ENCODE measurements around the gene PAPSS2. TPM values are rescaled to one million over a fixed set of nuclear protein-coding genes. Genes with fewer than 3 reads are reported as not detected.

Gene PAPSS2
- total RNA-seq, 4 donors from 2014 or later = 17.3 to 117 (median 88.4) TPM

DNA sequence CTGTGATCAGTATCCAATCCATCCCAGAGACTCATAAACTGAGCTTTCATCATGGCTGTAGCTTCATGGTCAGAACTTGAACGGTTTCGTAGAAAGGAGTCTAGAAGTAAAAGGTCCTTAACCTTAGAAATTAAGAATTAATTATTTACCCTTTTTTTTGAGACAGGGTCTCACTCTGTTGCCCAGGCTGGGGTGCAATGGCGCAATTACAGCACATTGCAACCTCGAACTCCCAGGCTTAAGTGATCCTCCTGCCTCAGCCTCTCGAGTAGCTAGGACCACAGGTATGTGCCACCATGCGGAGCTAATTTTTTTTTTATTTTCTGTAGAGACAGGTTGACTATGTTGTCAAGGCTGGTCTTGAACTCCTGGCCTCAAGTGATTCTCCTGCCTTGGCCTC is 116.7 kb downstream of the PAPSS2 start:
- Histone ChIP-seq H3K9me3 (no peaks in the 10 kb centered on the region), H3K4me1 (no peaks in the 10 kb centered on the region), H3K27ac (no peak overlapping the region), H3K4me3 (no peak overlapping the region), H3K27me3 (no peaks in the 10 kb centered on the region), H3K36me3 (peaks cover 0 to 21% (median 9%) of the 10 kb centered on the region in 4 donors)
- intact Hi-C loops (cut with DNase I; ENCODE audit: low total_unique reads) (no loop called here), in situ Hi-C loops (cut with MboI; ENCODE audit: low pct_ligation_motif_present in 1 of 4, low pct_unique_long_range_greater_than_20kb in 1 of 4, low sequenced_read_pairs in 3 of 4) (no loop called here)
- TF ChIP-seq POLR2AphosphoS5 (IDR thresholded peaks at IDR 0.05) (no peak), POLR2A (IDR thresholded peaks at IDR 0.05) (no peak), EP300 (IDR thresholded peaks at IDR 0.05; ENCODE audit: low read depth) (no peak)
- no peak for DNase-seq
- WGBS, 2 donors (ENCODE audit: low coverage in 1 of 2) = 93 to 94% methylated on average over 6 of the region's 6 CpGs

DNA sequence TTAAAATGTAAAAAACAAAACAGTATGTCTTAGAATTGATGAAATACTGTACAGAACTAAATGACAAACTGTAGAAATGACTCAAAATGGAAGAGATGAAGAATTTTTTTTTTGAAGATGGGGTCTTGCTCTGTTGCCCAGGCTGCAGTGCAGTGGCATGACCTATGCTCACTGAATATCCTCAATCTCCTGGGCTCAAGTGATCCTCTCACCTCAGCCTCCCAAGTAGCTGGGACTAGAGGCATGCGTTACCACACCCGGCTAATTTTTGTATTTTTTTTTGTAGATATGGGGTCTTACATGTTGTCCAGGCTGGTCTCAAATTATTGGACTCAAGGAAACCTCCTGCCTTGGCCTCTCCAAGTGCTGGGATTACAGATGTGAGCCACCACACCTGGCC is 121.9 kb downstream of the PAPSS2 start:
- H3K36me3 ChIP-seq = peaks cover 0 to 33% (median 6%) of the 10 kb centered on the region in 4 donors
- TF ChIP-seq, protein P1, sequence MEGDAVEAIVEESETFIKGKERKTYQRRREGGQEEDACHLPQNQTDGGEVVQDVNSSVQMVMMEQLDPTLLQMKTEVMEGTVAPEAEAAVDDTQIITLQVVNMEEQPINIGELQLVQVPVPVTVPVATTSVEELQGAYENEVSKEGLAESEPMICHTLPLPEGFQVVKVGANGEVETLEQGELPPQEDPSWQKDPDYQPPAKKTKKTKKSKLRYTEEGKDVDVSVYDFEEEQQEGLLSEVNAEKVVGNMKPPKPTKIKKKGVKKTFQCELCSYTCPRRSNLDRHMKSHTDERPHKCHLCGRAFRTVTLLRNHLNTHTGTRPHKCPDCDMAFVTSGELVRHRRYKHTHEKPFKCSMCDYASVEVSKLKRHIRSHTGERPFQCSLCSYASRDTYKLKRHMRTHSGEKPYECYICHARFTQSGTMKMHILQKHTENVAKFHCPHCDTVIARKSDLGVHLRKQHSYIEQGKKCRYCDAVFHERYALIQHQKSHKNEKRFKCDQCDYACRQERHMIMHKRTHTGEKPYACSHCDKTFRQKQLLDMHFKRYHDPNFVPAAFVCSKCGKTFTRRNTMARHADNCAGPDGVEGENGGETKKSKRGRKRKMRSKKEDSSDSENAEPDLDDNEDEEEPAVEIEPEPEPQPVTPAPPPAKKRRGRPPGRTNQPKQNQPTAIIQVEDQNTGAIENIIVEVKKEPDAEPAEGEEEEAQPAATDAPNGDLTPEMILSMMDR (IDR thresholded peaks at IDR 0.05) = no peak
- TF ChIP-seq EP300 (IDR thresholded peaks at IDR 0.05; ENCODE audit: low read depth) (no peak), POLR2AphosphoS5 (IDR thresholded peaks at IDR 0.05) (no peak), POLR2A (IDR thresholded peaks at IDR 0.05) (no peak)
- WGBS, 2 donors (ENCODE audit: low coverage in 1 of 2) = 93% methylated on average over 2 of the region's 2 CpGs; no CpG with 5 or more reads in 1 of the 2 donors

DNA sequence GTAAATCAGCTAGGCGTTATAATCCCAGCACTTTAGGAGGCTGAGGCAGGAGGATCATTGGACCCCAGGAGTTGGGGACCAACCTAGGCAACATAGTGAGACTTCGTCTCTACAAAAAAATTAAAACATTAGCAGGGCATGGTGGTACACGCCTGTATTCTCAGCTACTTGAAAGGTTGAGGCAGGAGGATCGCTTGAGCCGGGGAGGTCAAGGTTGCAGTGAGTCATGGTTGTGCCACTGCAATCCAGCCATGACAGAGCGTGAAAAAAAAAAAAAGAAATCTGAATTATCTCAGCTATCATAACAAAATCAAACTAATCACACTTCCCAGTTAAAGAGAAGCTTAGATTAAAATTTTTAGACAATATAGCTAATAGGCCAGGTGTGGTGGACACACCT is 123.0 kb downstream of the PAPSS2 start:
- TF ChIP-seq, protein P1 (IDR thresholded peaks at IDR 0.05) = no peak
- TF ChIP-seq POLR2AphosphoS5 (IDR thresholded peaks at IDR 0.05) = no peak
- TF ChIP-seq EP300 (IDR thresholded peaks at IDR 0.05; ENCODE audit: low read depth) = no peak
- no peak for TF ChIP-seq POLR2A (IDR thresholded peaks at IDR 0.05)
- H3K27me3 ChIP-seq = no peaks in the 10 kb centered on the region
- WGBS, 2 donors (ENCODE audit: low coverage in 1 of 2) = 95 to 100% methylated on average over 4 to 6 of the region's 6 CpGs
- no peaks in the 10 kb centered on the region for H3K9me3 ChIP-seq
- H3K36me3 ChIP-seq = peaks cover 0 to 39% (median 6%) of the 10 kb centered on the region in 4 donors
- in situ Hi-C loops (cut with MboI; ENCODE audit: low pct_ligation_motif_present in 1 of 4, low pct_unique_long_range_greater_than_20kb in 1 of 4, low sequenced_read_pairs in 3 of 4) = no loop called here
- H3K27ac ChIP-seq = no peak overlapping the region
- H3K4me1 ChIP-seq = no peaks in the 10 kb centered on the region
- DNase-seq = no peak
- intact Hi-C loops (cut with DNase I; ENCODE audit: low total_unique reads) = no loop called here
- H3K4me3 ChIP-seq = no peak overlapping the region

More for the DNA sequence above, 121.9 kb downstream of the PAPSS2 start:
- intact Hi-C loops (cut with DNase I; ENCODE audit: low total_unique reads) = no loop called here
- Histone ChIP-seq H3K9me3 (no peaks in the 10 kb centered on the region), H3K4me1 (no peaks in the 10 kb centered on the region), H3K4me3 (no peak overlapping the region), H3K27me3 (no peaks in the 10 kb centered on the region), H3K27ac (no peak overlapping the region)
- no peak for DNase-seq
- in situ Hi-C loops (cut with MboI; ENCODE audit: low pct_ligation_motif_present in 1 of 4, low pct_unique_long_range_greater_than_20kb in 1 of 4, low sequenced_read_pairs in 3 of 4) = no loop called here

DNA sequence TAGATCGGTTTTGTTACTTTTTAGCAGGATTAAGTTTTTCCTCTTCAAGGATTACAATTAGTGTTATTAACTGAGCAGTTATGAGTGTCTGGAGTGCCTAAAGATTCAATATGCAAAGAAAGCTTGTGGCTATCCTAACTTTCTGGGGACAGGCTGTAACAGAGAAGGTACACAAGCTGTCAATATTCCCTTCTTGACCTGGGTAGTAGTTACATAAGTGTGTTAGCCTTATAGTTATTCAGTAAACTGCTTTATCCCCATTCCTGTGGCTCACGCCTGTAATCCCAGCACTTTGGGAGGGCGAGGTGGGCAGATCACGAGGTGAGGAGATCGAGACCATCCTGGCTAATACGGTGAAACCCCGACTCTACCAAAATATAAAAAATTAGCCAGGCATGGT is 126.7 kb downstream of the PAPSS2 start:
- no peak for DNase-seq
- in situ Hi-C loops (cut with MboI; ENCODE audit: low pct_ligation_motif_present in 1 of 4, low pct_unique_long_range_greater_than_20kb in 1 of 4, low sequenced_read_pairs in 3 of 4) (no loop called here), intact Hi-C loops (cut with DNase I; ENCODE audit: low total_unique reads) (no loop called here)
- no peaks in the 10 kb centered on the region for H3K4me1 ChIP-seq
- H3K4me3 ChIP-seq = no peak overlapping the region
- 71 to 96% methylated on average over 1 to 7 of the region's 7 CpGs for WGBS, 2 donors (ENCODE audit: low coverage in 1 of 2)
- no peaks in the 10 kb centered on the region for H3K27me3 ChIP-seq
- peaks cover 0 to 45% (median 3%) of the 10 kb centered on the region in 4 donors for H3K36me3 ChIP-seq
- no peak overlapping the region for H3K27ac ChIP-seq
- TF ChIP-seq, protein P1 (IDR thresholded peaks at IDR 0.05) = no peak
- TF ChIP-seq POLR2AphosphoS5 (IDR thresholded peaks at IDR 0.05) (no peak), POLR2A (IDR thresholded peaks at IDR 0.05) (no peak), EP300 (IDR thresholded peaks at IDR 0.05; ENCODE audit: low read depth) (no peak)
- no peaks in the 10 kb centered on the region for H3K9me3 ChIP-seq

DNA sequence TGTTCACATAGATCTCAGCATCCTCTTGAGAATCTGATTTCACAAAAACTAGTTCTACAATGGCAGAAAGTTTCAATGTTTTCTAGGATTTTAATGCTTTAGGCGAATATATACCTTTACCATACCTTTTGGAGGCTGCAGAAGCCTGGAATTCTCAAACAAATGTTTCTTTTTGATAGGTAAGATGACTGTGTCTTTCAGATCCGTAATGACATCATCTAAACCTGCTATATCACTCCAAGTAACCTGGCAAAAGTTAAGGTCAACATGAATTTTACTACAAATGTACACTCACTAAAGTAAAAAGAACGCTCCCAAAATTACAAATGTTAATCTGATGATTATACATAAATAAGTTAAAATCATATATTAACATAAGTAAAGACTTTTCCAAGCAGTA is 130.5 kb downstream of the PAPSS2 start:
- TF ChIP-seq POLR2A (IDR thresholded peaks at IDR 0.05) (no peak), EP300 (IDR thresholded peaks at IDR 0.05; ENCODE audit: low read depth) (no peak), POLR2AphosphoS5 (IDR thresholded peaks at IDR 0.05) (no peak)
- TF ChIP-seq, protein P1 (IDR thresholded peaks at IDR 0.05) = no peak
- no peak overlapping the region for H3K4me3 ChIP-seq
- 93 to 98% methylated on average over 3 of the region's 3 CpGs for WGBS, 2 donors (ENCODE audit: low coverage in 1 of 2)
- H3K9me3 ChIP-seq = no peaks in the 10 kb centered on the region
- intact Hi-C loops (cut with DNase I; ENCODE audit: low total_unique reads) (no loop called here), in situ Hi-C loops (cut with MboI; ENCODE audit: low pct_ligation_motif_present in 1 of 4, low pct_unique_long_range_greater_than_20kb in 1 of 4, low sequenced_read_pairs in 3 of 4) (no loop called here)
- peaks cover 0 to 26% (median 3%) of the 10 kb centered on the region in 4 donors for H3K36me3 ChIP-seq
- no peak overlapping the region for H3K27ac ChIP-seq
- H3K4me1 ChIP-seq = no peaks in the 10 kb centered on the region
- H3K27me3 ChIP-seq = no peaks in the 10 kb centered on the region
- DNase-seq = no peak

Data from transverse colon (tissue), 4 donors.